Osteoblast (primary cell): ENCODE measurements around the gene PAX6. TPM values are rescaled to one million over a fixed set of nuclear protein-coding genes. Genes with fewer than 3 reads are reported as not detected.

Source experiments
- DNase-seq: peaks from one replicate; pipeline ENCODE4 v3.0.0; 2011; ENCODE audit warnings: low spot score, mixed read lengths; ENCODE audit not compliant: insufficient read length; ENCODE audit errors: missing footprints
- H2AFZ ChIP-seq: 2 replicates; pipeline ENCODE4 v1.6.0; 2011; ENCODE audit warnings: mild to moderate bottlenecking, low read length
- H3K27ac ChIP-seq: 2 replicates; pipeline ENCODE4 v1.5.1; 2011; ENCODE audit warnings: mild to moderate bottlenecking, low read depth, low read length, moderate library complexity
- H3K27me3 ChIP-seq: 2 replicates; pipeline ENCODE4 v1.6.0; 2012; ENCODE audit warnings: mild to moderate bottlenecking, control low read depth, inconsistent platforms, low read length, moderate library complexity; ENCODE audit not compliant: insufficient read depth
- H3K36me3 ChIP-seq: 2 replicates; pipeline ENCODE4 v1.5.1; 2011; ENCODE audit warnings: mild to moderate bottlenecking, low read length, control low read depth, moderate library complexity; ENCODE audit not compliant: insufficient read depth
- H3K4me1 ChIP-seq: 2 replicates; pipeline ENCODE4 v1.5.1; 2011; ENCODE audit warnings: mild to moderate bottlenecking, low read length, control low read depth, moderate library complexity; ENCODE audit not compliant: insufficient read depth
- H3K4me2 ChIP-seq: 2 replicates; pipeline ENCODE4 v1.6.0; 2011; ENCODE audit warnings: mild to moderate bottlenecking, low read length; ENCODE audit not compliant: insufficient read depth
- H3K4me3 ChIP-seq: fragments of 200-600 bp; sonication (generic); 3 replicates; pipeline ENCODE4 v1.5.1; 2012; ENCODE audit warnings: mild to moderate bottlenecking, low read length, inconsistent platforms; ENCODE audit not compliant: insufficient read depth
- H3K79me2 ChIP-seq: 2 replicates; pipeline ENCODE4 v1.6.0; 2012; ENCODE audit warnings: mild to moderate bottlenecking, low read length, control low read depth, inconsistent platforms; ENCODE audit not compliant: insufficient read depth
- H3K9me3 ChIP-seq: 2 replicates; pipeline ENCODE4 v1.5.1; 2011; ENCODE audit warnings: low read depth, low read length, control low read depth
- H4K20me1 ChIP-seq: 2 replicates; pipeline ENCODE4 v1.6.0; 2012; ENCODE audit warnings: mild to moderate bottlenecking, low read length, control low read depth; ENCODE audit not compliant: insufficient read depth
- total RNA-seq: library from RNA; depleted of rRNA; stranded (reverse); fragments of >200 nt; gene quantifications from 2 replicates; pipeline ENCODE4 v1.2.3, GENCODE V29; 2012
- TF ChIP-seq, protein P1 (sequence below): IDR thresholded peaks from 2 replicates; pipeline ENCODE4 v1.5.1; 2011; ENCODE audit warnings: mild to moderate bottlenecking, low read depth, low read length, moderate library complexity; ENCODE audit errors: extremely low read depth

Gene PAX6
- total RNA-seq, 1 donor: 0.36 TPM

DNA sequence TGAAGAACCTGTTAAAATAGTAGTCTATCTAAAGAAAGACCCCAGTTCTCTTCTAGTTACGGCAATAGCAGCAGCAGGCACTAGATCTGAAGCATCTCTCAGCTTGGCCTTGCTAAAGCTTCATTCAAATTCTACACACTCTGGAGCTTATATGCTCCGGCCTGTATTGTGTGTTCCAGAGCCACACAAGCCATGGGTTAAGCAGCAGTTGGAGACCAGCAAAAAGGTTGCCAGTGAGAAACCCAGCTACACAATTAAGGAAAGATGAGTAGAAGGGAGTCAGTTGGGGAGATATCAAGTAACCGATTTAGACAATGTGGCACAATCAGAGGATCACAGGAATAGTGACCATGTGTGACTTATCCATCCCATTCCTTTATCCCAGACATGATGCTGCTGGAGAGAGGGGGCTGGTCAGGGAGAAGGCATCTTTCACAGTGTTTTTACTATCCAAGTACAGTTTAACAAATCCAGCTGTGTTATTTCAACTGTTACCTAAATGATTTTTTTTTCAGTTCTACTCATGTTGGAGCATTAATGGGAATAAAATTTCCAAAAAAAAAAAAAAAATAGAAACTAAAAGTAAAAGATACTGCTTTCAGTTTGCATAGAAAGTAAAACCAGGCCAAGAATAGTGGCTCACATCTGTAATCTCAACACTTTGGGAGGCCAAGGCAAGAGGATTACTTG, 41.0 kb downstream of the PAX6 start:
- H3K9me3 ChIP-seq: no peaks in the 10 kb centered on the region
- TF ChIP-seq, protein P1, sequence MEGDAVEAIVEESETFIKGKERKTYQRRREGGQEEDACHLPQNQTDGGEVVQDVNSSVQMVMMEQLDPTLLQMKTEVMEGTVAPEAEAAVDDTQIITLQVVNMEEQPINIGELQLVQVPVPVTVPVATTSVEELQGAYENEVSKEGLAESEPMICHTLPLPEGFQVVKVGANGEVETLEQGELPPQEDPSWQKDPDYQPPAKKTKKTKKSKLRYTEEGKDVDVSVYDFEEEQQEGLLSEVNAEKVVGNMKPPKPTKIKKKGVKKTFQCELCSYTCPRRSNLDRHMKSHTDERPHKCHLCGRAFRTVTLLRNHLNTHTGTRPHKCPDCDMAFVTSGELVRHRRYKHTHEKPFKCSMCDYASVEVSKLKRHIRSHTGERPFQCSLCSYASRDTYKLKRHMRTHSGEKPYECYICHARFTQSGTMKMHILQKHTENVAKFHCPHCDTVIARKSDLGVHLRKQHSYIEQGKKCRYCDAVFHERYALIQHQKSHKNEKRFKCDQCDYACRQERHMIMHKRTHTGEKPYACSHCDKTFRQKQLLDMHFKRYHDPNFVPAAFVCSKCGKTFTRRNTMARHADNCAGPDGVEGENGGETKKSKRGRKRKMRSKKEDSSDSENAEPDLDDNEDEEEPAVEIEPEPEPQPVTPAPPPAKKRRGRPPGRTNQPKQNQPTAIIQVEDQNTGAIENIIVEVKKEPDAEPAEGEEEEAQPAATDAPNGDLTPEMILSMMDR: no peak
- DNase-seq: no peak
- no peaks in the 10 kb centered on the region for H3K79me2 ChIP-seq
- H3K4me3 ChIP-seq: no peak overlapping the region
- H3K27ac ChIP-seq: no peak overlapping the region
- no peaks in the 10 kb centered on the region for H3K36me3 ChIP-seq
- no peaks in the 10 kb centered on the region for H4K20me1 ChIP-seq
- no peaks in the 10 kb centered on the region for H3K27me3 ChIP-seq
- no peaks in the 10 kb centered on the region for H3K4me1 ChIP-seq
- no peak overlapping the region for H3K4me2 ChIP-seq
- H2AFZ ChIP-seq: no peak overlapping the region

DNA sequence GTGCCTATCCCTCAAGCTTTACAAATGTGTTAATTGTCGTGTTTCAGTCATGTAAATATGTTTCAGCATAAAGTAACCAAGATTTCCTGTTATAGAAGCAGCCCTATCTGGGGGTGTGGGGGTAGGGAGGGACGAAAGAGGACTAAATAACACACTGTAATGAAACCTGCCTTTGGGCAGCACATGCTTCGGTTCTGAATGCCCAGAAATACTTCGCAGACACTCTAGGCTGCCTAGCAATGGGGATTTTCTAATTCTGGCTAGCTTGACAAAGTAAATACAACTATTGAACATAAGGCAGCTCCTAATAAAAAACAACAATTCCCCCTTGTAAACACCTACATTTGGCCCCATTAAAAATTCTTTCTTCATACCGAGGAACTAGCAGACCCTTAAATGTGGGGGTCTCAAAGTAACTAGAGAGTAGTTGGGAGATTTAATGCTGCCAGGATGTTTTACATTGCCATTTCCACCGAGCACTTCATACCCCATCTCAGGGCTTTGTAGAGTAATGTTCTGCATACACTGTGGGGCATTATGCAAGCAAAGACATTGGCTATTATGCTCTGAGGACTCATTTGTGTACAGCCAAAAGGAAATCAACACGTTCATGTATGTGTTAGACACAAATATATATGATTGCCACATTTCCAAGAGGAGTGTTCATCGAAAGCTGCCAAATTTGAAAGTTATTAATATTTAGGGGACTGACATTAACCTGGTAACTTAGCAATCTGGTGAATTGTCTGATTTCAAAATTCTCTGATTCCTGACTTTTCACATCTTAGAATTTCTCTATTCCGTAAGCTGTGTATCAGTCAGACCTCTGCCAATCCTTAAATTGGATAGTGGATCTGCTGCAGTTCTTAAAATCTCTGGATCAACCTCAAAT, 42.1 kb downstream of the PAX6 start:
- no peaks in the 10 kb centered on the region for H3K4me1 ChIP-seq
- TF ChIP-seq, protein P1: no peak
- H2AFZ ChIP-seq: no peak overlapping the region
- no peaks in the 10 kb centered on the region for H3K9me3 ChIP-seq
- no peaks in the 10 kb centered on the region for H3K27me3 ChIP-seq
- no peak overlapping the region for H3K4me2 ChIP-seq
- no peak for DNase-seq
- H3K79me2 ChIP-seq: no peaks in the 10 kb centered on the region
- H3K36me3 ChIP-seq: no peaks in the 10 kb centered on the region
- H3K4me3 ChIP-seq: no peak overlapping the region
- no peaks in the 10 kb centered on the region for H4K20me1 ChIP-seq
- no peak overlapping the region for H3K27ac ChIP-seq

DNA sequence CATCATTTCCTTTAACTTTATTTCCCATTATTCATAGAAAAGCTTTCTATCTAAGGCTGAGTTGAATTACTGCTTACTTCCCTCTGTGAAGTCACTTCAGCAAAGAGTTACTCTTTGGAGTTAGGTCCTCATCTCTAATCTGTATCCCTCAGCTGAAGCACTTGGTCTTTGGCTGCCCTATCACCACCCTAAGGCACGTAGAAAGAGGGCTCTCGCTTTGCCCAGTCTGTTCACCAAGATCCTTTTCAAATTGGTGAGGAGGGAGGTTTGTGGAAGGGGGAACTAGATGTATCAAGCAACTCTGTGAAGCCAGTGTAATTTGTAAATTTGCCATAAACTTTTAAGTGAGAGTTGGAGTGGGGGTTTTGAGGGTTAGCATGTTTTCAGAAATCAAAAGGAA, 43.4 kb downstream of the PAX6 start:
- Histone ChIP-seq H3K27ac (no peak overlapping the region), H3K79me2 (no peaks in the 10 kb centered on the region)

DNA sequence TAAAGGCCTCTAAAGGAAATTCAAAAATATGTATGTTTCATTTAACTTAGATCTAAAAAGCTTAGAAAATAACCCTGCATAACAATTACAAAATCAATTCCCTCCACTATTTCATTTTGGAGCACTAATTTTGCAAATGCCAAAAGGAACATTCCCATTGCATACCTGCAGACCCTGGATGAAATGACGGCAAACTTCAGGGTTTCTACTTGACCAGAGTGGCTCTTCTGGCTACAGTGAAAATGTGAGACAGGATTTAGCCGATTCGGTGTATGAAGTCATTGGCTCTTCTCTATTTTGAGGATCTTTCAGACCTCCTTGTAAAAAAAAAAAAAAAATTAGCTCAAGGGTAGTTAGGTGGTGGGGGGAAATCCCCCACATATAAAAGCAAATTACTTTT, 44.1 kb downstream of the PAX6 start:
- no peaks in the 10 kb centered on the region for H3K79me2 ChIP-seq
- H4K20me1 ChIP-seq: no peaks in the 10 kb centered on the region
- TF ChIP-seq, protein P1: no peak
- H3K4me2 ChIP-seq: no peak overlapping the region
- H3K4me1 ChIP-seq: no peaks in the 10 kb centered on the region
- no peaks in the 10 kb centered on the region for H3K27me3 ChIP-seq
- H3K9me3 ChIP-seq: no peaks in the 10 kb centered on the region
- H2AFZ ChIP-seq: no peak overlapping the region
- no peak overlapping the region for H3K27ac ChIP-seq
- no peaks in the 10 kb centered on the region for H3K36me3 ChIP-seq
- no peak for DNase-seq
- no peak overlapping the region for H3K4me3 ChIP-seq

More for the DNA sequence above, 43.4 kb downstream of the PAX6 start:
- Histone ChIP-seq H3K4me2 (no peak overlapping the region), H3K27me3 (no peaks in the 10 kb centered on the region), H2AFZ (no peak overlapping the region), H3K4me1 (no peaks in the 10 kb centered on the region), H3K9me3 (no peaks in the 10 kb centered on the region), H3K4me3 (no peak overlapping the region), H4K20me1 (no peaks in the 10 kb centered on the region), H3K36me3 (no peaks in the 10 kb centered on the region)
- TF ChIP-seq, protein P1: no peak
- no peak for DNase-seq
